ENCODE measurements around the gene GLCCI1.
A peak's percentile ranks its signal among the peaks of the same experiment; 100 is the strongest.

Gene GLCCI1

GRCh38 chr7:8105449-8106095, 137.0 kb downstream of the GLCCI1 start:
- DNase-seq = no peak

GRCh38 chr7:8109196-8110022, 140.8 kb downstream of the GLCCI1 start:
- no peak for DNase-seq

GRCh38 chr7:8111282-8111960, 142.8 kb downstream of the GLCCI1 start:
- no peak for DNase-seq

GRCh38 chr7:8112685-8113084, 144.1 kb downstream of the GLCCI1 start:
- DNase-seq = no peak

GRCh38 chr7:8113184-8113583, 144.6 kb downstream of the GLCCI1 start:
- no peak for DNase-seq

GRCh38 chr7:8114175-8114574, 145.6 kb downstream of the GLCCI1 start:
- DNase-seq = no peak

GRCh38 chr7:8115547-8116402, 147.2 kb downstream of the GLCCI1 start:
- DNase-seq = peak in 3 of 6 experiments; percentile 4 to 15 (median 14)

GRCh38 chr7:8117195-8117594, 148.6 kb downstream of the GLCCI1 start:
- no peak for DNase-seq

- DNase-seq = no peak
These were observed 150.7 kb downstream of the GLCCI1 start for GRCh38 chr7:8119262-8119661.

- DNase-seq = no peak
These were observed 151.9 kb downstream of the GLCCI1 start for GRCh38 chr7:8120390-8121058.

GRCh38 chr7:8121243-8121642, 152.6 kb downstream of the GLCCI1 start:
- DNase-seq = no peak

- peak; percentile 40 to 79 (median 64) for DNase-seq
These were observed 157.3 kb downstream of the GLCCI1 start for GRCh38 chr7:8125680-8126444.

GRCh38 chr7:8126601-8127167, 158.1 kb downstream of the GLCCI1 start:
- no peak for DNase-seq

- no peak for DNase-seq
These were observed 160.1 kb downstream of the GLCCI1 start for GRCh38 chr7:8128449-8129317.

- no peak for DNase-seq
These were observed 160.7 kb downstream of the GLCCI1 start for GRCh38 chr7:8129318-8129659.

GRCh38 chr7:8130663-8131062, 162.1 kb downstream of the GLCCI1 start:
- no peak for DNase-seq

- peak; percentile 20 to 91 (median 57) for DNase-seq
These were observed 163.4 kb downstream of the GLCCI1 start for GRCh38 chr7:8131694-8132605.

GRCh38 chr7:8133188-8133848, 164.7 kb downstream of the GLCCI1 start:
- no peak for DNase-seq
